ENCODE results near the gene PMPCA.
A peak's percentile ranks its signal among the peaks of the same experiment; 100 is the strongest.

The PMPCA gene

GRCh38 chr9:136368190-136368589 lies 42.3 kb upstream of the PMPCA start:
- TF ChIP-seq POLR2AphosphoS5 (IDR thresholded peaks at IDR 0.05; ENCODE audit: low read depth): 0 out of 2 replicates have a peak, but pooled peaks have one; percentile 1
- no peak for TF ChIP-seq REST (IDR thresholded peaks at IDR 0.05; ENCODE audit: insufficient replicate concordance, low read depth)
- no peak overlapping the region for H3K4me3 ChIP-seq (replicated peaks; ENCODE audit: insufficient read depth, low read length)
- DNase-seq (ENCODE audit: low read depth in 1 of 2, low spot score in 1 of 2): no peak
- H3K27ac ChIP-seq (replicated peaks): no peak overlapping the region
- H3K27me3 ChIP-seq (ENCODE audit: insufficient read depth, poor library complexity, severe bottlenecking): no peaks in the 10 kb centered on the region

- Histone ChIP-seq H3K27ac (replicated peaks) (no peak overlapping the region), H3K27me3 (ENCODE audit: insufficient read depth, poor library complexity, severe bottlenecking) (no peaks in the 10 kb centered on the region), H3K4me3 (replicated peaks; ENCODE audit: insufficient read depth, low read length) (no peak overlapping the region)
- DNase-seq (ENCODE audit: low read depth in 1 of 2, low spot score in 1 of 2): no peak
- TF ChIP-seq POLR2AphosphoS5 (IDR thresholded peaks at IDR 0.05; ENCODE audit: low read depth): no peak
- no peak for TF ChIP-seq SPI1 (IDR thresholded peaks at IDR 0.05; ENCODE audit: borderline replicate concordance, low read depth)
- no peak for TF ChIP-seq GABPA (IDR thresholded peaks at IDR 0.05; ENCODE audit: low read depth)
- no peak for TF ChIP-seq REST (IDR thresholded peaks at IDR 0.05; ENCODE audit: insufficient replicate concordance, low read depth)
- no peak for TF ChIP-seq CTCF (IDR thresholded peaks at IDR 0.05; ENCODE audit: insufficient read depth, low read length)
These were observed 40.4 kb upstream of the PMPCA start for GRCh38 chr9:136370037-136370436.

- no peak overlapping the region for H3K4me3 ChIP-seq (replicated peaks; ENCODE audit: insufficient read depth, low read length)
- H3K27ac ChIP-seq (replicated peaks): no peak overlapping the region
- no peaks in the 10 kb centered on the region for H3K27me3 ChIP-seq (ENCODE audit: insufficient read depth, poor library complexity, severe bottlenecking)
- no peak for DNase-seq (ENCODE audit: low read depth in 1 of 2, low spot score in 1 of 2)
- TF ChIP-seq SPI1 (IDR thresholded peaks at IDR 0.05; ENCODE audit: borderline replicate concordance, low read depth) (no peak), GABPA (IDR thresholded peaks at IDR 0.05; ENCODE audit: low read depth) (no peak), REST (IDR thresholded peaks at IDR 0.05; ENCODE audit: insufficient replicate concordance, low read depth) (no peak), CTCF (IDR thresholded peaks at IDR 0.05; ENCODE audit: insufficient read depth, low read length) (no peak), POLR2AphosphoS5 (IDR thresholded peaks at IDR 0.05; ENCODE audit: low read depth) (no peak)
These were observed 39.5 kb upstream of the PMPCA start for GRCh38 chr9:136370687-136371532.
